HepG2 (cell line): ENCODE results near the gene SPATC1L. TPM values are rescaled to one million over a fixed set of nuclear protein-coding genes. Genes with fewer than 3 reads are reported as not detected.

Experiments used
- GATA4 ChIP-seq: sonication (generic); IDR thresholded peaks from 2 replicates; pipeline ENCODE4 v1.6.1; 2016; ENCODE audit warnings: antibody characterized with exemption, low read depth, borderline replicate concordance
- HES4 ChIP-seq: sonication (generic); formaldehyde crosslinking; IDR thresholded peaks from 2 replicates; pipeline ENCODE4 v1.9.0; 2021; ENCODE audit warnings: mild to moderate bottlenecking, missing genetic modification reagents, borderline replicate concordance
- HMGXB4 ChIP-seq, 2 experiments: sonication (generic) in 1 of 2; formaldehyde crosslinking in 1 of 2; IDR thresholded peaks; 2 replicates each; pipeline versions ENCODE4 v1.4.0 to v1.6.1; 2018 to 2020; ENCODE audit warnings: missing genetic modification reagents in 2 of 2, borderline replicate concordance in 1 of 2, low read depth in 1 of 2, mild to moderate bottlenecking in 1 of 2, missing biosample characterization in 1 of 2
- JUN ChIP-seq: sonication (generic); formaldehyde crosslinking; IDR thresholded peaks from 2 replicates; pipeline ENCODE4 v1.4.0; 2020; ENCODE audit warnings: mild to moderate bottlenecking, missing genetic modification reagents
- JUND ChIP-seq: sonication (generic); formaldehyde crosslinking; IDR thresholded peaks from 2 replicates; pipeline ENCODE4 v1.8.0; 2022; ENCODE audit warnings: mild to moderate bottlenecking, missing genetic modification reagents
- MYC ChIP-seq: sonication (generic); formaldehyde crosslinking; IDR thresholded peaks from 2 replicates; pipeline ENCODE4 v1.9.0; 2021; ENCODE audit warnings: missing genetic modification reagents, borderline replicate concordance
- PHF20 ChIP-seq: sonication (generic); formaldehyde crosslinking; IDR thresholded peaks from 2 replicates; pipeline ENCODE4 v1.5.0; 2020; ENCODE audit warnings: mild to moderate bottlenecking, missing genetic modification reagents
- PHF21A ChIP-seq: sonication (generic); formaldehyde crosslinking; IDR thresholded peaks from 2 replicates; pipeline ENCODE4 v1.5.0; 2020; ENCODE audit warnings: mild to moderate bottlenecking, missing genetic modification reagents
- SP2 ChIP-seq: sonication (generic); formaldehyde crosslinking; IDR thresholded peaks from 2 replicates; pipeline ENCODE4 v1.5.1; 2020; ENCODE audit warnings: mild to moderate bottlenecking, missing genetic modification reagents
- SRF ChIP-seq: IDR thresholded peaks from 2 replicates; pipeline ENCODE4 v1.6.1; 2011; ENCODE audit warnings: mild to moderate bottlenecking, low read depth, low read length, moderate library complexity
- STAG1 ChIP-seq: sonication (generic); formaldehyde crosslinking; IDR thresholded peaks from 2 replicates; pipeline ENCODE4 v1.4.0; 2020; ENCODE audit warnings: missing genetic modification reagents
- TBP ChIP-seq: sonication (generic); formaldehyde crosslinking; IDR thresholded peaks from 2 replicates; pipeline ENCODE4 v1.5.0; 2020; ENCODE audit warnings: missing genetic modification reagents
- ZFX ChIP-seq: sonication (generic); formaldehyde crosslinking; IDR thresholded peaks from 2 replicates; pipeline ENCODE4 v1.4.0; 2020; ENCODE audit warnings: mild to moderate bottlenecking, low read depth, missing genetic modification reagents, moderate library complexity
- ZNF160 ChIP-seq: sonication (generic); formaldehyde crosslinking; IDR thresholded peaks from 2 replicates; pipeline ENCODE4 v1.8.0; 2022; ENCODE audit warnings: mild to moderate bottlenecking, inconsistent platforms, missing genetic modification reagents
- ZNF235 ChIP-seq: sonication (generic); formaldehyde crosslinking; IDR thresholded peaks from 2 replicates; pipeline ENCODE4 v1.8.1; 2023; ENCODE audit warnings: mild to moderate bottlenecking, missing genetic modification reagents, borderline replicate concordance
- ZNF263 ChIP-seq: sonication (generic); formaldehyde crosslinking; IDR thresholded peaks from 2 replicates; pipeline ENCODE4 v1.4.0; 2020; ENCODE audit warnings: missing genetic modification reagents
- ZNF572 ChIP-seq: sonication (generic); formaldehyde crosslinking; IDR thresholded peaks from 2 replicates; pipeline ENCODE4 v1.5.1; 2020; ENCODE audit warnings: mild to moderate bottlenecking, missing genetic modification reagents
- ZNF609 ChIP-seq: sonication (generic); formaldehyde crosslinking; IDR thresholded peaks from 2 replicates; pipeline ENCODE4 v1.4.0; 2020; ENCODE audit warnings: mild to moderate bottlenecking, missing genetic modification reagents, borderline replicate concordance
- ZNF691 ChIP-seq: sonication (generic); formaldehyde crosslinking; IDR thresholded peaks from 2 replicates; pipeline ENCODE4 v1.4.0; 2020; ENCODE audit warnings: missing genetic modification reagents, low read depth, mild to moderate bottlenecking, borderline replicate concordance
- ZNF776 ChIP-seq: sonication (generic); formaldehyde crosslinking; IDR thresholded peaks from 2 replicates; pipeline ENCODE4 v1.4.0; 2020; ENCODE audit warnings: mild to moderate bottlenecking, missing genetic modification reagents
- ZNF782 ChIP-seq: sonication (generic); formaldehyde crosslinking; IDR thresholded peaks from 2 replicates; pipeline ENCODE4 v1.4.0; 2020; ENCODE audit warnings: missing genetic modification reagents, mild to moderate bottlenecking, borderline replicate concordance
- ZNF839 ChIP-seq: sonication (generic); formaldehyde crosslinking; IDR thresholded peaks from 2 replicates; pipeline ENCODE4 v1.4.0; 2020; ENCODE audit warnings: missing genetic modification reagents, mild to moderate bottlenecking, borderline replicate concordance
- polyA plus RNA-seq, 8 experiments: library from polyadenylated mRNA; depleted of rRNA in 3 of 8; stranded (reverse) in 7 of 8; unstranded in 1 of 8; fragments of >200 nt; fragmentation: Illumina TruSeq in 4 of 8; extraction: Trizol in 4 of 8; gene quantifications; 2 replicates each; pipeline versions ENCODE4 v1.2.1 to v1.2.3, GENCODE V29; 2011 to 2016; ENCODE audit warnings: low read depth in 4 of 8, missing spikeins in 1 of 8, mixed read lengths in 1 of 8; ENCODE audit not compliant: insufficient read depth in 1 of 8
- total RNA-seq, 5 experiments: library from RNA; depleted of rRNA; stranded (reverse); fragments of >200 nt; fragmentation: Illumina TruSeq; extraction: Trizol; gene quantifications; 2 replicates each; pipeline ENCODE4 v1.2.3, GENCODE V29; 2016; ENCODE audit warnings: low read depth in 1 of 5

The SPATC1L gene
- total and polyA plus RNA-seq, 2 of the 13 experiments (the other 11 are each of a cell fraction or from before 2014, with no cell fraction given): 1.4 to 3.3 TPM

- peak in 1 of 2 experiments; percentile 28; a peak in 1 of 4 replicates for TF ChIP-seq HMGXB4 (CRISPR knock-in tag; IDR thresholded peaks at IDR 0.05; ENCODE audit: borderline replicate concordance in 1 of 2, low read depth in 1 of 2)
- TF ChIP-seq ZNF160 (CRISPR knock-in tag): no peak
- TF ChIP-seq MYC (CRISPR knock-in tag): peak; percentile 24; the same call in 1 of the 2 replicates
- peak; percentile 30; the same call in 1 of the 2 replicates for TF ChIP-seq GATA4
- TF ChIP-seq ZNF609 (CRISPR knock-in tag): peak; percentile 26; the same call in 1 of the 2 replicates
- TF ChIP-seq JUND: peak; percentile 15; the same call in 1 of the 2 replicates
- peak; percentile 48; the same call in 1 of the 2 replicates for TF ChIP-seq HES4 (CRISPR knock-in tag)
- 0 out of 2 replicates have a peak, but pooled peaks have one; percentile 37 for TF ChIP-seq PHF21A (CRISPR knock-in tag)
- peak; percentile 37; the same call in 1 of the 2 replicates for TF ChIP-seq ZFX (CRISPR knock-in tag)
- TF ChIP-seq ZNF782: peak; percentile 28; the same call in 1 of the 2 replicates
- no peak for TF ChIP-seq JUN (CRISPR knock-in tag)
- peak; percentile 58; the same call in 1 of the 2 replicates for TF ChIP-seq ZNF691 (CRISPR knock-in tag)
- 0 out of 2 replicates have a peak, but pooled peaks have one; percentile 25 for TF ChIP-seq ZNF839 (CRISPR knock-in tag)
- TF ChIP-seq SRF: no peak
- TF ChIP-seq SP2 (CRISPR knock-in tag): peak; percentile 68
- peak; percentile 48; the same call in 1 of the 2 replicates for TF ChIP-seq PHF20 (CRISPR knock-in tag)
- TF ChIP-seq STAG1: no peak
- peak; percentile 4 for TF ChIP-seq ZNF776 (CRISPR knock-in tag)
- no peak for TF ChIP-seq ZNF572
- peak; percentile 51 for TF ChIP-seq ZNF263 (CRISPR knock-in tag)
- no peak for TF ChIP-seq TBP
- TF ChIP-seq ZNF235: no peak
Observed at GRCh38 chr21:46228345-46229051, 44.2 kb upstream of the SPATC1L start, which contains the start of gene LSS (continued).
